GM12878 (cell line): ENCODE data around the gene TMEM250.

Experiments
- CEBPB ChIP-seq, 2 experiments: fragments of 150-350 bp in 1 of 2; IDR thresholded peaks; 2 replicates each; pipeline ENCODE4 v1.6.1; 2012 to 2014; ENCODE audit warnings: low read depth in 2 of 2, low read length in 2 of 2, borderline replicate concordance in 1 of 2, inconsistent platforms in 1 of 2
- DPF2 ChIP-seq: fragments of 450-650 bp; IDR thresholded peaks from 2 replicates; pipeline ENCODE4 v1.6.1; 2017; ENCODE audit warnings: mild to moderate bottlenecking
- EP300 ChIP-seq, 2 experiments: fragments of 150-350 bp in 1 of 2; IDR thresholded peaks; 2 replicates each; pipeline ENCODE4 v1.6.1; 2011 to 2012; ENCODE audit warnings: low read depth in 2 of 2, low read length in 2 of 2, borderline replicate concordance in 1 of 2, improper control_type of control experiment in 1 of 2, inconsistent platforms in 1 of 2; ENCODE audit not compliant: control insufficient read depth in 1 of 2
- EZH2 ChIP-seq: IDR thresholded peaks from 2 replicates; pipeline ENCODE4 v1.6.1; 2012; ENCODE audit warnings: low read depth, mild to moderate bottlenecking, control low read depth, inconsistent platforms, low read length, borderline replicate concordance; ENCODE audit not compliant: control insufficient read depth
- NR2F1 ChIP-seq: fragments of 450-650 bp; conservative IDR thresholded peaks from 2 replicates; pipeline ENCODE4 v1.6.1; 2017; ENCODE audit warnings: mild to moderate bottlenecking
- PML ChIP-seq: IDR thresholded peaks from 2 replicates; pipeline ENCODE4 v1.6.1; 2012; ENCODE audit warnings: low read length, inconsistent platforms
- POLR2AphosphoS2 ChIP-seq: IDR thresholded peaks from 2 replicates; pipeline ENCODE4 v1.6.1; 2011; ENCODE audit warnings: low read depth, mild to moderate bottlenecking, low read length, improper control_type of control experiment, moderate library complexity
- RAD21 ChIP-seq: IDR thresholded peaks from 2 replicates; pipeline ENCODE4 v1.6.1; 2011; ENCODE audit warnings: mild to moderate bottlenecking, low read depth, low read length, moderate library complexity; ENCODE audit not compliant: insufficient read depth
- YY1 ChIP-seq: IDR thresholded peaks from 2 replicates; pipeline ENCODE4 v1.6.1; 2011; ENCODE audit warnings: low read depth, mild to moderate bottlenecking, low read length
- ZZZ3 ChIP-seq: IDR thresholded peaks from 2 replicates; pipeline ENCODE4 v1.6.1; 2011; ENCODE audit warnings: low read depth; ENCODE audit not compliant: control insufficient read depth, insufficient read length

GRCh38 chr9:136135326-136136126, 16.9 kb upstream of the TMEM250 start:
- no peak for TF ChIP-seq DPF2
- no peak for TF ChIP-seq ZZZ3
- no peak for TF ChIP-seq CEBPB (IDR thresholded peaks at IDR 0.05; ENCODE audit: borderline replicate concordance in 1 of 2, low read depth in 2 of 2, low read length in 2 of 2)
- TF ChIP-seq EZH2 = no peak
- no peak for TF ChIP-seq PML
- TF ChIP-seq EP300 (IDR thresholded peaks at IDR 0.05; ENCODE audit: borderline replicate concordance in 1 of 2, control insufficient read depth in 1 of 2, low read depth in 2 of 2, low read length in 2 of 2) = no peak
- TF ChIP-seq YY1 = no peak
- no peak for TF ChIP-seq NR2F1
- TF ChIP-seq RAD21 = no peak
- TF ChIP-seq POLR2AphosphoS2 = no peak
